K562 (cell line): ENCODE data around the gene RPS2. TPM values are rescaled to one million over a fixed set of nuclear protein-coding genes. Genes with fewer than 3 reads are reported as not detected.

Experiments used
- ADNP ChIP-seq: fragments of 200-800 bp; sonication (Bioruptor generic); IDR thresholded peaks from 2 replicates; pipeline ENCODE4 v1.6.1; 2016; ENCODE audit warnings: missing genetic modification characterization, missing compliant biosample characterization
- ARNT ChIP-seq, 2 experiments: fragments of 450-650 bp; IDR thresholded peaks; 2 replicates each; pipeline ENCODE4 v1.6.1; 2016; ENCODE audit warnings: mild to moderate bottlenecking in 1 of 2
- CBX5 ChIP-seq: IDR thresholded peaks from 2 replicates; pipeline ENCODE4 v1.6.1; 2014; ENCODE audit warnings: low read depth, borderline replicate concordance
- E2F1 ChIP-seq: sonication (generic); formaldehyde crosslinking; IDR thresholded peaks from 2 replicates; pipeline ENCODE4 v1.8.1; 2023; ENCODE audit warnings: mild to moderate bottlenecking, missing genetic modification reagents, moderate library complexity
- EWSR1 ChIP-seq: fragments of 450-650 bp; IDR thresholded peaks from 2 replicates; pipeline ENCODE4 v1.6.1; 2018; ENCODE audit warnings: borderline replicate concordance, mild to moderate bottlenecking, low read depth, moderate library complexity; ENCODE audit not compliant: partially characterized antibody
- HINFP ChIP-seq: fragments of 450-650 bp; conservative IDR thresholded peaks from 2 replicates; pipeline ENCODE4 v1.6.1; 2016; ENCODE audit warnings: missing genetic modification characterization, low read depth, mild to moderate bottlenecking, control low read depth, missing compliant biosample characterization
- HMBOX1 ChIP-seq: sonication (generic); IDR thresholded peaks from 2 replicates; pipeline ENCODE4 v1.6.1; 2016
- HMG20B ChIP-seq: fragments of 250-450 bp; sonication (Bioruptor Pico); IDR thresholded peaks from 2 replicates; pipeline ENCODE4 v1.5.0; 2021; ENCODE audit warnings: mild to moderate bottlenecking
- ID3 ChIP-seq, 2 experiments: fragments of 250-450 bp in 1 of 2; fragments of 450-650 bp in 1 of 2; sonication (Bioruptor Pico) in 1 of 2; IDR thresholded peaks; 2 replicates each; pipeline versions ENCODE4 v1.6.1 to v1.8.0; 2016 to 2021; ENCODE audit warnings: mild to moderate bottlenecking in 2 of 2, moderate library complexity in 2 of 2, missing compliant biosample characterization in 1 of 2, missing genetic modification characterization in 1 of 2
- KHSRP ChIP-seq: fragments of 450-650 bp; IDR thresholded peaks from 2 replicates; pipeline ENCODE4 v1.6.1; 2017
- MED1 ChIP-seq: sonication (generic); formaldehyde crosslinking; IDR thresholded peaks from 2 replicates; pipeline ENCODE4 v1.8.1; 2023; ENCODE audit warnings: missing genetic modification reagents, borderline replicate concordance
- MEF2D ChIP-seq: conservative IDR thresholded peaks from 2 replicates; pipeline ENCODE4 v1.6.1; 2016; ENCODE audit warnings: low read depth, missing genetic modification characterization, missing compliant biosample characterization
- NRF1 ChIP-seq, 2 experiments: fragments of 450-650 bp; IDR thresholded peaks in 1 of 2; conservative IDR thresholded peaks in 1 of 2; 2 replicates each; pipeline ENCODE4 v1.6.1; 2014; ENCODE audit warnings: mild to moderate bottlenecking in 2 of 2
- PHF21A ChIP-seq: fragments of 450-650 bp; IDR thresholded peaks from 2 replicates; pipeline ENCODE4 v1.6.1; 2017; ENCODE audit warnings: low read depth, borderline replicate concordance
- POLR2H ChIP-seq: IDR thresholded peaks from 2 replicates; pipeline ENCODE4 v1.6.1; 2016; ENCODE audit warnings: missing genetic modification characterization, low read depth, mild to moderate bottlenecking, control low read depth, missing compliant biosample characterization, moderate library complexity
- RBFOX2 ChIP-seq: fragments of 200-400 bp; formaldehyde crosslinking; IDR thresholded peaks from 2 replicates; pipeline ENCODE4 v1.6.1; 2017; ENCODE audit warnings: low read depth, mild to moderate bottlenecking, low read length, moderate library complexity
- ZNF518B ChIP-seq: fragments of 250-450 bp; sonication (Bioruptor Pico); IDR thresholded peaks from 2 replicates; pipeline ENCODE4 v1.5.0; 2021; ENCODE audit warnings: mild to moderate bottlenecking, moderate library complexity
- polyA plus RNA-seq, 8 experiments: library from polyadenylated mRNA; depleted of rRNA in 4 of 8; stranded (reverse) in 5 of 8; unstranded in 3 of 8; fragments of >200 nt; fragmentation: Nextera tagmentation in 2 of 8; fragmentation: Illumina TruSeq in 1 of 8; extraction: Ambion mirVana in 2 of 8; extraction: Trizol in 1 of 8; gene quantifications; 2 replicates each; pipeline versions ENCODE4 v1.2.1 to v1.2.3, GENCODE V29; 2011 to 2014; ENCODE audit warnings: inconsistent platforms in 1 of 8, missing spikeins in 1 of 8
- total RNA-seq, 7 experiments: library from RNA; depleted of rRNA in 6 of 7; stranded (reverse); fragments of >200 nt in 6 of 7; fragmentation: Illumina TruSeq in 2 of 7; extraction: Trizol in 2 of 7; gene quantifications; 2 replicates each; pipeline versions ENCODE4 v1.2.1 to v1.2.3, GENCODE V29; 2011 to 2021; ENCODE audit warnings: low replicate concordance in 1 of 7

The RPS2 gene
- total and polyA plus RNA-seq, 9 of the 15 experiments (the other 6 are each of a cell fraction or from before 2014, with no cell fraction given): 834 to 4,794 (median 3,793) TPM

- no peak for TF ChIP-seq ADNP (tag)
- TF ChIP-seq POLR2H: no peak
- TF ChIP-seq MED1 (CRISPR knock-in tag): 0 out of 2 replicates have a peak, but pooled peaks have one; percentile 35
- no peak for TF ChIP-seq KHSRP
- peak; percentile 45 for TF ChIP-seq RBFOX2
- no peak for TF ChIP-seq ARNT (IDR thresholded peaks at IDR 0.05)
- TF ChIP-seq HMG20B (CRISPR knock-in tag): no peak
- TF ChIP-seq CBX5: no peak
- TF ChIP-seq E2F1: no peak
- no peak for TF ChIP-seq MEF2D (tag)
- TF ChIP-seq EWSR1: no peak
- TF ChIP-seq ID3 (CRISPR knock-in tag; IDR thresholded peaks at IDR 0.05): no peak
- TF ChIP-seq ID3 (tag; IDR thresholded peaks at IDR 0.05): 0 out of 2 replicates have a peak, but pooled peaks have one; percentile 25
- TF ChIP-seq ZNF518B (CRISPR knock-in tag): no peak
- no peak for TF ChIP-seq HMBOX1
- no peak for TF ChIP-seq HINFP (tag)
- no peak for TF ChIP-seq NRF1 (conservative IDR thresholded peaks at IDR 0.05 in 1 of 2, IDR thresholded peaks at IDR 0.05 in 1 of 2)
- no peak for TF ChIP-seq PHF21A
Measured at GRCh38 chr16:1984347-1985225, 20.0 kb upstream of the RPS2 start (continued).
